Duodenal mucosa (tissue), 2 donors: ENCODE results near the gene BNC2.

Experiments used
- H3K27ac ChIP-seq: one replicate; pipeline ENCODE4 v1.7.0; 2013; ENCODE audit warnings: low read depth, low read length
- H3K27me3 ChIP-seq, 2 donors: one replicate each; pipeline ENCODE4 v1.7.0; 2013; ENCODE audit warnings: low read length in 2 of 2, control low read depth in 1 of 2; ENCODE audit not compliant: insufficient read depth in 2 of 2, control insufficient read depth in 1 of 2
- H3K36me3 ChIP-seq, 2 donors: one replicate each; pipeline ENCODE4 v1.7.0; 2013; ENCODE audit warnings: low read length in 2 of 2, control low read depth in 1 of 2; ENCODE audit not compliant: insufficient read depth in 2 of 2, control insufficient read depth in 1 of 2
- H3K4me1 ChIP-seq, 2 donors: one replicate each; pipeline ENCODE4 v1.7.0; 2013; ENCODE audit warnings: low read length in 2 of 2, control low read depth in 1 of 2; ENCODE audit not compliant: insufficient read depth in 2 of 2, control insufficient read depth in 1 of 2
- H3K4me3 ChIP-seq, 2 donors: one replicate each; pipeline ENCODE4 v1.7.0; 2013; ENCODE audit warnings: low read length in 2 of 2, low read depth in 1 of 2
- H3K9ac ChIP-seq, 2 donors: one replicate each; pipeline ENCODE4 v1.7.0; 2013; ENCODE audit warnings: low read length in 2 of 2, low read depth in 1 of 2
- H3K9me3 ChIP-seq, 2 donors: one replicate each; pipeline ENCODE4 v1.7.0; 2013; ENCODE audit warnings: low read length in 2 of 2, control low read depth in 1 of 2; ENCODE audit not compliant: control insufficient read depth in 1 of 2

Gene BNC2

DNA sequence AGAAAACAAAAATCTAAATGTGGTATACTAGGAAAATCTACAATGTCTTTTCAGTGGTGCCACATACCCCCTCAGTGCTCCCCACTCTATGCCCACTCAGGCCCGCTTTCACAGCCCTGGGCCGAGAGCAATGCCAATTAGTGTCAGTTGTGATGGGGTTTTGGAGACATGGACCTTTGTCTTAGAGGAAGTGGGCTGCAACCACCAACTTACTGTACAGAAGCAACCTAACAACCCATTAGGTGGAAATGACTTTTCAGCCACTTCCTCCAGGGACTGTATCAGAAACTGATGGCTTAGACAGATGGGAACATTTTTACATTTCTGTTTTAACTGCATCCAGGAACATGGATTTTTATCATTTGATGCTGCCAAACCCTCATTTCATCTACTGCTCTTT, 268.0 kb downstream of the BNC2 start:
- H3K4me3 ChIP-seq = no peak overlapping the region
- H3K36me3 ChIP-seq = no peaks in the 10 kb centered on the region
- H3K9me3 ChIP-seq = no peaks in the 10 kb centered on the region
- no peak overlapping the region for H3K9ac ChIP-seq
- H3K27me3 ChIP-seq = no peaks in the 10 kb centered on the region
- H3K4me1 ChIP-seq = no peaks in the 10 kb centered on the region
- no peak overlapping the region for H3K27ac ChIP-seq

- H3K4me3 ChIP-seq = no peak overlapping the region
- H3K36me3 ChIP-seq = no peaks in the 10 kb centered on the region
- H3K27me3 ChIP-seq = no peaks in the 10 kb centered on the region
- no peak overlapping the region for H3K27ac ChIP-seq
- H3K9ac ChIP-seq = no peak overlapping the region
- H3K9me3 ChIP-seq = no peaks in the 10 kb centered on the region
- no peaks in the 10 kb centered on the region for H3K4me1 ChIP-seq
Measured at GRCh38 chr9:16601991-16602390, 268.5 kb downstream of the BNC2 start.

- Histone ChIP-seq H3K36me3 (no peaks in the 10 kb centered on the region), H3K4me3 (no peak overlapping the region), H3K27ac (no peak overlapping the region), H3K9ac (no peak overlapping the region), H3K4me1 (no peaks in the 10 kb centered on the region), H3K9me3 (no peaks in the 10 kb centered on the region), H3K27me3 (no peaks in the 10 kb centered on the region)
Measured at GRCh38 chr9:16598316-16598715, 272.2 kb downstream of the BNC2 start.

GRCh38 chr9:16597136-16597535, 273.3 kb downstream of the BNC2 start:
- Histone ChIP-seq H3K27ac (no peak overlapping the region), H3K4me1 (no peaks in the 10 kb centered on the region), H3K9me3 (no peaks in the 10 kb centered on the region), H3K27me3 (no peaks in the 10 kb centered on the region), H3K9ac (no peak overlapping the region), H3K36me3 (no peaks in the 10 kb centered on the region), H3K4me3 (no peak overlapping the region)

GRCh38 chr9:16595227-16595626, 275.2 kb downstream of the BNC2 start:
- H3K9me3 ChIP-seq = no peaks in the 10 kb centered on the region
- H3K4me3 ChIP-seq = no peak overlapping the region
- H3K27ac ChIP-seq = no peak overlapping the region
- H3K4me1 ChIP-seq = no peaks in the 10 kb centered on the region
- H3K27me3 ChIP-seq = no peaks in the 10 kb centered on the region
- no peaks in the 10 kb centered on the region for H3K36me3 ChIP-seq
- H3K9ac ChIP-seq = no peak overlapping the region

- no peaks in the 10 kb centered on the region for H3K36me3 ChIP-seq
- no peak overlapping the region for H3K27ac ChIP-seq
- no peak overlapping the region for H3K4me3 ChIP-seq
- H3K4me1 ChIP-seq = no peaks in the 10 kb centered on the region
- no peaks in the 10 kb centered on the region for H3K27me3 ChIP-seq
- H3K9me3 ChIP-seq = no peaks in the 10 kb centered on the region
- no peak overlapping the region for H3K9ac ChIP-seq
Measured at GRCh38 chr9:16594787-16595186, 275.7 kb downstream of the BNC2 start.

GRCh38 chr9:16593746-16594145, 276.7 kb downstream of the BNC2 start:
- no peaks in the 10 kb centered on the region for H3K36me3 ChIP-seq
- H3K9me3 ChIP-seq = no peaks in the 10 kb centered on the region
- no peak overlapping the region for H3K27ac ChIP-seq
- no peaks in the 10 kb centered on the region for H3K4me1 ChIP-seq
- H3K27me3 ChIP-seq = no peaks in the 10 kb centered on the region
- H3K4me3 ChIP-seq = no peak overlapping the region
- H3K9ac ChIP-seq = no peak overlapping the region

GRCh38 chr9:16591092-16591491, 279.4 kb downstream of the BNC2 start:
- Histone ChIP-seq H3K27me3 (no peaks in the 10 kb centered on the region), H3K9ac (no peak overlapping the region), H3K9me3 (no peaks in the 10 kb centered on the region), H3K27ac (no peak overlapping the region), H3K4me1 (no peaks in the 10 kb centered on the region), H3K4me3 (no peak overlapping the region), H3K36me3 (no peaks in the 10 kb centered on the region)

DNA sequence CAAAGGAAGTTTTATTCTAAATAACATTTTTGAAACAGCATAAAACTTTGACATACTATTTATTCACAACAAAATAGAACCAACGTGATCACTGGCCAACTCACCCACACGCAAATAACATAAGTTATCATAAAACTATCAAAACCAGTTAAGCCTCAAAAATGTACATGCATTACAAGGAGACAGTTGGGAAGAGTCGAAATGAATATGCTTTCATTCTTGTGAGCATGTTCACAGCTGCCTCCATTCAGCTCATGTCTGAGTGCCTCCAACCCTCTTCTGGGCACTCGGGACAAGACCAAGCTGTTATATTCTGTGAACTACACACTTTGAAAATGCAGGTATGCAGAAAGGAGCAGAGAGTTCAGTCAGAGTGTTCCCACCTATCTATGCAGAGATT, 284.9 kb downstream of the BNC2 start:
- no peak overlapping the region for H3K9ac ChIP-seq
- H3K9me3 ChIP-seq = no peaks in the 10 kb centered on the region
- no peak overlapping the region for H3K27ac ChIP-seq
- H3K4me3 ChIP-seq = no peak overlapping the region
- H3K4me1 ChIP-seq = no peaks in the 10 kb centered on the region
- no peaks in the 10 kb centered on the region for H3K27me3 ChIP-seq
- H3K36me3 ChIP-seq = no peaks in the 10 kb centered on the region

GRCh38 chr9:16579872-16580432, 290.5 kb downstream of the BNC2 start:
- no peaks in the 10 kb centered on the region for H3K36me3 ChIP-seq
- no peak overlapping the region for H3K9ac ChIP-seq
- H3K9me3 ChIP-seq = no peaks in the 10 kb centered on the region
- H3K27me3 ChIP-seq = no peaks in the 10 kb centered on the region
- no peak overlapping the region for H3K4me3 ChIP-seq
- H3K4me1 ChIP-seq = peaks cover 0 to 6% of the 10 kb centered on the region in 2 donors
- H3K27ac ChIP-seq = no peak overlapping the region

DNA sequence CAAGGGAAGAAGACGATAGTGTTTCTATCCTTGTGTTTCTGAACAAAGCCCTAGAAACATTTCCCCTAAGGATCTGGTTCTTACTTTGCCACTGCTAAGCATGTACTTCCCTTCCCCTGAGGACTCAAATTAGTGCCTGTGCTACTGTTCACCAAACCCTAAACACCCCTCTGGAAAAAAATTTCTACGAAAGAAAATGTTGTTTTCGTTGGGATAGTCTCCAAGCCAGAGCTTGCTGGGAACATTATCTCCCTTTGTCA, 294.6 kb downstream of the BNC2 start:
- Histone ChIP-seq H3K9ac (no peak overlapping the region), H3K9me3 (no peaks in the 10 kb centered on the region), H3K36me3 (no peaks in the 10 kb centered on the region), H3K4me1 (peaks cover 9 to 28% of the 10 kb centered on the region in 2 donors), H3K4me3 (no peak overlapping the region), H3K27ac (no peak overlapping the region), H3K27me3 (no peaks in the 10 kb centered on the region)
